ENCODE results near the gene ADGRG2. TPM values are rescaled to one million over a fixed set of nuclear protein-coding genes. Genes with fewer than 3 reads are reported as not detected.
"Not testable (repeated sequence)": the region's sequence is repeated elsewhere in the genome, so short reads cannot be mapped to it uniquely, and the experiment has no call there.

The ADGRG2 gene
- total RNA-seq, 2 experiments from 2014 or later = not detected

- Histone ChIP-seq H3K4me1 (ENCODE audit: insufficient read depth, low read length, poor library complexity, severe bottlenecking) (no peaks in the 10 kb centered on the region), H4K20me1 (ENCODE audit: insufficient read depth, low read length) (no peaks in the 10 kb centered on the region), H3K4me2 (ENCODE audit: low read length) (no peak overlapping the region), H3K79me2 (ENCODE audit: insufficient read depth, low read depth, low read length) (no peaks in the 10 kb centered on the region), H2AFZ (ENCODE audit: low read length) (no peak overlapping the region), H3K9me2 (ENCODE audit: insufficient read depth, low read length) (no peaks in the 10 kb centered on the region), H3K27ac (ENCODE audit: low read depth, low read length, poor library complexity, severe bottlenecking) (no peak overlapping the region), H3K36me3 (ENCODE audit: insufficient read depth, low read length) (no peaks in the 10 kb centered on the region), H3K9me3 (ENCODE audit: low read length) (no peaks in the 10 kb centered on the region), H3K4me3 (ENCODE audit: low read depth, low read length, poor library complexity, severe bottlenecking) (no peak overlapping the region)
- no TSS peak for BruUV-seq (replicated peaks)
- ChIA-PET POLR2A (no interaction called here), CTCF (ENCODE audit: unreplicated experiment) (no interaction called here)
- no peak for DNase-seq (ENCODE audit: low spot score)
- intact Hi-C loops (cut with micrococcal nuclease; ENCODE audit: unreplicated experiment) = loop anchor here (10.0 kb wide), 1 partner anchor 315 kb away; no protein-coding TSS in a partner anchor
- no peak for TF ChIP-seq EZH2phosphoT487 (IDR thresholded peaks at IDR 0.05; ENCODE audit: borderline replicate concordance, low read depth, low read length)
- TF ChIP-seq CTCF (conservative IDR thresholded peaks at IDR 0.05; ENCODE audit: low read length) = no peak
Measured at GRCh38 chrX:19019996-19020395, 102.3 kb downstream of the ADGRG2 start.

- Histone ChIP-seq H3K79me2 (ENCODE audit: insufficient read depth, low read depth, low read length) (no peaks in the 10 kb centered on the region), H4K20me1 (ENCODE audit: insufficient read depth, low read length) (no peaks in the 10 kb centered on the region), H3K4me3 (ENCODE audit: low read depth, low read length, poor library complexity, severe bottlenecking) (no peak overlapping the region), H3K36me3 (ENCODE audit: insufficient read depth, low read length) (no peaks in the 10 kb centered on the region), H3K9me3 (ENCODE audit: low read length) (no peaks in the 10 kb centered on the region), H2AFZ (ENCODE audit: low read length) (no peak overlapping the region), H3K27ac (ENCODE audit: low read depth, low read length, poor library complexity, severe bottlenecking) (no peak overlapping the region), H3K9me2 (ENCODE audit: insufficient read depth, low read length) (no peaks in the 10 kb centered on the region), H3K4me2 (ENCODE audit: low read length) (no peak overlapping the region), H3K4me1 (ENCODE audit: insufficient read depth, low read length, poor library complexity, severe bottlenecking) (no peaks in the 10 kb centered on the region)
- no TSS peak for BruUV-seq (replicated peaks)
- POLR2A ChIA-PET = interaction anchor here (0.5 kb wide), 1 partner anchor 578 kb away, joined by 3 read pairs; no protein-coding TSS in a partner anchor
- DNase-seq (ENCODE audit: low spot score) = peak; percentile 8
- CTCF ChIA-PET (ENCODE audit: unreplicated experiment) = no interaction called here
- peak; percentile 70 for TF ChIP-seq CTCF (conservative IDR thresholded peaks at IDR 0.05; ENCODE audit: low read length)
- TF ChIP-seq EZH2phosphoT487 (IDR thresholded peaks at IDR 0.05; ENCODE audit: borderline replicate concordance, low read depth, low read length) = no peak
- intact Hi-C loops (cut with micrococcal nuclease; ENCODE audit: unreplicated experiment) = loop anchor here (10.0 kb wide), 1 partner anchor 318 kb away; no protein-coding TSS in a partner anchor
Measured at GRCh38 chrX:19017271-19017670, 105.0 kb downstream of the ADGRG2 start.

DNA sequence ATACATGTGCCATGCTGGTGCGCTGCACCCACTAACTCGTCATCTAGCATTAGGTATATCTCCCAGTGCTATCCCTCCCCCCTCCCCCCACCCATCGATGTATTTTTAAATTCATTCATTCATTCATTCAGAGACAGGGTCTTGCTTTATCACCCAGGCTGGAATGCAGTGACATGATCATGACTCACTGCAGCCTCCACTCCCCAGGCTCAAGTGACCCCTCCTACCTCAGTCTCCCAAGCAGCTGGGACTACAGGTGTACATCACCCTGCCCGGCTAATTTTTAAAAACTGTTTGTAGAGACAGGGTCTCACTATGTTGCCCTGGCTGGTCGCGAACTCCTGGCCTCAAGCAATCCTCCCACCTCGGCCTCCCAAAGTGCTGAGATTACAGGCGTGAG lies 105.7 kb downstream of the ADGRG2 start:
- H2AFZ ChIP-seq (ENCODE audit: low read length); H3K79me2 ChIP-seq (ENCODE audit: insufficient read depth, low read depth, low read length); H3K36me3 ChIP-seq (ENCODE audit: insufficient read depth, low read length); H3K27ac ChIP-seq (ENCODE audit: low read depth, low read length, poor library complexity, severe bottlenecking); BruUV-seq (replicated peaks); H4K20me1 ChIP-seq (ENCODE audit: insufficient read depth, low read length); POLR2A ChIA-PET; DNase-seq (ENCODE audit: low spot score); H3K4me1 ChIP-seq (ENCODE audit: insufficient read depth, low read length, poor library complexity, severe bottlenecking); H3K4me3 ChIP-seq (ENCODE audit: low read depth, low read length, poor library complexity, severe bottlenecking); H3K9me3 ChIP-seq (ENCODE audit: low read length); H3K4me2 ChIP-seq (ENCODE audit: low read length); H3K9me2 ChIP-seq (ENCODE audit: insufficient read depth, low read length); CTCF ChIA-PET (ENCODE audit: unreplicated experiment): not testable (repeated sequence)
- intact Hi-C loops (cut with micrococcal nuclease; ENCODE audit: unreplicated experiment) = loop anchor here (10.0 kb wide), 1 partner anchor 318 kb away; no protein-coding TSS in a partner anchor

Measured in OCI-LY7 (cell line).